ENCODE results near the gene TRIM41.

TRIM41 gene

GRCh38 chr5:181187500-181188213 is 35.4 kb upstream of the TRIM41 start:
- H3K27ac ChIP-seq (ENCODE audit: low read length): no peak overlapping the region
- H3K27me3 ChIP-seq (ENCODE audit: control insufficient read depth, insufficient read depth, low read length): peaks cover 30% of the 10 kb centered on the region
- peaks cover 5% of the 10 kb centered on the region for H3K4me1 ChIP-seq (ENCODE audit: control insufficient read depth, low read depth, low read length)
- H3K36me3 ChIP-seq (ENCODE audit: control insufficient read depth, low read depth, low read length): no peaks in the 10 kb centered on the region
- no peaks in the 10 kb centered on the region for H3K9me3 ChIP-seq (ENCODE audit: control insufficient read depth, low read depth, low read length)
- H3K4me3 ChIP-seq (ENCODE audit: low read length): peak overlapping the region; percentile 80
- peak overlapping the region; percentile 45 for H3K9ac ChIP-seq (ENCODE audit: low read length)

DNA sequence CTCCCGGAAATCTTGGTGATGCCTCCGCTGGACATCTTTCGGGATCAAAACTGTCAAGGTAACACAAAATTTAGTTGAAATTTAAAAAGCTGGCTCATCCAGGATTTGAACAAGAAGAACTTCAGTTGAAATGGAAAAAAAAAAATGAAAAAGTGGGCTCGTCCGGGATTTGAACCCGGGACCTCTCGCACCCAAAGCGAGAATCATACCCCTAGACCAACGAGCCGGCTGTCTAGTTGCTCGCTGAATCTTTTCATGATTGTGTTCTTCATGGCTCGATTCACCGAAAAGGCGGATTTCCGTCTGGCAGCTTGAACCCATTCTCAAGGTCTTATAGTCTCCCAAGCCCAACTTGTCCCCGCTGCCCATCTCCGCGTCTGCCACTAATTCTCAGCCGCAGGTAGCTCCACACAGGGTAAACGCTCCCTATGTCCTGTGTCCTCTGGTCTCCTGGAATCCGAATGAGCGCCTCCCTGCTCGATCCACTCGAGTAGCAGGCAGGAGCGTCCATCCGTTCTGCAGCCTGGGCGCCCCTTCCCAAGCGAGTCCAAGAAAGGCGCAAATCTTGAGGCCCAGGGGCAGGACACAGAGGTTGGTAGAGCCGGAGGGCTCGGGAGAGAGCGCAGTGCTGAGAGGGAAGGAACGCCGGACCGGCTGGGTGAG is 34.2 kb upstream of the TRIM41 start:
- H3K4me3 ChIP-seq (ENCODE audit: low read length): peak overlapping the region; percentile 80
- H3K9me3 ChIP-seq (ENCODE audit: control insufficient read depth, low read depth, low read length): no peaks in the 10 kb centered on the region
- H3K27ac ChIP-seq (ENCODE audit: low read length): no peak overlapping the region
- peaks cover 42% of the 10 kb centered on the region for H3K27me3 ChIP-seq (ENCODE audit: control insufficient read depth, insufficient read depth, low read length)
- no peaks in the 10 kb centered on the region for H3K36me3 ChIP-seq (ENCODE audit: control insufficient read depth, low read depth, low read length)
- peak overlapping the region; percentile 24 for H3K9ac ChIP-seq (ENCODE audit: low read length)
- H3K4me1 ChIP-seq (ENCODE audit: control insufficient read depth, low read depth, low read length): peaks cover 5% of the 10 kb centered on the region

- H3K9me3 ChIP-seq (ENCODE audit: control insufficient read depth, low read depth, low read length): no peaks in the 10 kb centered on the region
- H3K4me1 ChIP-seq (ENCODE audit: control insufficient read depth, low read depth, low read length): peaks cover 5% of the 10 kb centered on the region
- H3K4me3 ChIP-seq (ENCODE audit: low read length): peak overlapping the region; percentile 80
- peaks cover 43% of the 10 kb centered on the region for H3K27me3 ChIP-seq (ENCODE audit: control insufficient read depth, insufficient read depth, low read length)
- H3K9ac ChIP-seq (ENCODE audit: low read length): peak overlapping the region; percentile 1
- H3K36me3 ChIP-seq (ENCODE audit: control insufficient read depth, low read depth, low read length): no peaks in the 10 kb centered on the region
- no peak overlapping the region for H3K27ac ChIP-seq (ENCODE audit: low read length)
These were observed 33.6 kb upstream of the TRIM41 start for GRCh38 chr5:181189363-181189961.

GRCh38 chr5:181189962-181190710 is 32.9 kb upstream of the TRIM41 start:
- Histone ChIP-seq H3K9ac (ENCODE audit: low read length) (no peak overlapping the region), H3K4me3 (ENCODE audit: low read length) (peak overlapping the region; percentile 80), H3K27ac (ENCODE audit: low read length) (no peak overlapping the region), H3K36me3 (ENCODE audit: control insufficient read depth, low read depth, low read length) (no peaks in the 10 kb centered on the region), H3K4me1 (ENCODE audit: control insufficient read depth, low read depth, low read length) (peaks cover 5% of the 10 kb centered on the region), H3K27me3 (ENCODE audit: control insufficient read depth, insufficient read depth, low read length) (peaks cover 43% of the 10 kb centered on the region), H3K9me3 (ENCODE audit: control insufficient read depth, low read depth, low read length) (no peaks in the 10 kb centered on the region)

- H3K36me3 ChIP-seq (ENCODE audit: control insufficient read depth, low read depth, low read length): no peaks in the 10 kb centered on the region
- H3K4me1 ChIP-seq (ENCODE audit: control insufficient read depth, low read depth, low read length): peaks cover 5% of the 10 kb centered on the region
- H3K27me3 ChIP-seq (ENCODE audit: control insufficient read depth, insufficient read depth, low read length): peaks cover 43% of the 10 kb centered on the region
- no peak overlapping the region for H3K27ac ChIP-seq (ENCODE audit: low read length)
- peak overlapping the region; percentile 80 for H3K4me3 ChIP-seq (ENCODE audit: low read length)
- no peaks in the 10 kb centered on the region for H3K9me3 ChIP-seq (ENCODE audit: control insufficient read depth, low read depth, low read length)
- H3K9ac ChIP-seq (ENCODE audit: low read length): no peak overlapping the region
These were observed 32.2 kb upstream of the TRIM41 start for GRCh38 chr5:181190711-181191525.

- peak overlapping the region; percentile 80 for H3K4me3 ChIP-seq (ENCODE audit: low read length)
- H3K27ac ChIP-seq (ENCODE audit: low read length): no peak overlapping the region
- no peaks in the 10 kb centered on the region for H3K9me3 ChIP-seq (ENCODE audit: control insufficient read depth, low read depth, low read length)
- H3K9ac ChIP-seq (ENCODE audit: low read length): peak overlapping the region; percentile 59
- peaks cover 5% of the 10 kb centered on the region for H3K4me1 ChIP-seq (ENCODE audit: control insufficient read depth, low read depth, low read length)
- peaks cover 43% of the 10 kb centered on the region for H3K27me3 ChIP-seq (ENCODE audit: control insufficient read depth, insufficient read depth, low read length)
- no peaks in the 10 kb centered on the region for H3K36me3 ChIP-seq (ENCODE audit: control insufficient read depth, low read depth, low read length)
These were observed 31.4 kb upstream of the TRIM41 start for GRCh38 chr5:181191526-181192336.

- Histone ChIP-seq H3K36me3 (ENCODE audit: control insufficient read depth, low read depth, low read length) (no peaks in the 10 kb centered on the region), H3K27ac (ENCODE audit: low read length) (no peak overlapping the region)
These were observed 30.6 kb upstream of the TRIM41 start for GRCh38 chr5:181192337-181193046.

DNA sequence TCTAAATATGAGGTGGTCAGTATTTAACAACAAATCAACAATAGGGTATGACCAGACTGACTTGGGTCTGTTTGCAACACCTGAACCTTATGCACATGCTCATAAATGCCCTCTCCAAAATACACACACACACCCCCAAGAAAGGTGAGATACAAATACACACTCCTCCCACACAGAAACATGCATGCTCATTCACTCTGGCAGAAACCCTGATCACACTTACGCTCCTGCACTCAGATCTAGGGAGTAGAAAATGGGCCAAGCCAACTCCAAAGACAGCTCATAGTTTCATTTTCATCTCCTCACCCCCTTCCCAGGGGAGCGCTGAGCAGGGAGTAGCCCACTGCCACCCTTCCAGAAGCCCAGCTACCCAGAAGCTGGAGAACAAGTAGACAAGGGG is 29.4 kb upstream of the TRIM41 start:
- Histone ChIP-seq H3K27me3 (ENCODE audit: control insufficient read depth, insufficient read depth, low read length) (peaks cover 43% of the 10 kb centered on the region), H3K9ac (ENCODE audit: low read length) (no peak overlapping the region), H3K4me1 (ENCODE audit: control insufficient read depth, low read depth, low read length) (peaks cover 19% of the 10 kb centered on the region), H3K9me3 (ENCODE audit: control insufficient read depth, low read depth, low read length) (no peaks in the 10 kb centered on the region), H3K36me3 (ENCODE audit: control insufficient read depth, low read depth, low read length) (no peaks in the 10 kb centered on the region), H3K4me3 (ENCODE audit: low read length) (no peak overlapping the region), H3K27ac (ENCODE audit: low read length) (no peak overlapping the region)

More at GRCh38 chr5:181192337-181193046, 30.6 kb upstream of the TRIM41 start:
- H3K9me3 ChIP-seq (ENCODE audit: control insufficient read depth, low read depth, low read length): no peaks in the 10 kb centered on the region
- peaks cover 43% of the 10 kb centered on the region for H3K27me3 ChIP-seq (ENCODE audit: control insufficient read depth, insufficient read depth, low read length)
- H3K9ac ChIP-seq (ENCODE audit: low read length): peak overlapping the region; percentile 59
- H3K4me1 ChIP-seq (ENCODE audit: control insufficient read depth, low read depth, low read length): peaks cover 7% of the 10 kb centered on the region
- peak overlapping the region; percentile 80 for H3K4me3 ChIP-seq (ENCODE audit: low read length)

- H3K9me3 ChIP-seq (ENCODE audit: control insufficient read depth, low read depth, low read length): no peaks in the 10 kb centered on the region
- H3K9ac ChIP-seq (ENCODE audit: low read length): no peak overlapping the region
- H3K27me3 ChIP-seq (ENCODE audit: control insufficient read depth, insufficient read depth, low read length): peaks cover 39% of the 10 kb centered on the region
- H3K36me3 ChIP-seq (ENCODE audit: control insufficient read depth, low read depth, low read length): no peaks in the 10 kb centered on the region
- H3K27ac ChIP-seq (ENCODE audit: low read length): no peak overlapping the region
- no peak overlapping the region for H3K4me3 ChIP-seq (ENCODE audit: low read length)
- peaks cover 24% of the 10 kb centered on the region for H3K4me1 ChIP-seq (ENCODE audit: control insufficient read depth, low read depth, low read length)
These were observed 28.4 kb upstream of the TRIM41 start for GRCh38 chr5:181194489-181195248.
